Gastrocnemius medialis (tissue), 4 donors: ENCODE data around the gene COQ3. TPM values are rescaled to one million over a fixed set of nuclear protein-coding genes. Genes with fewer than 3 reads are reported as not detected.
"Not testable (repeated sequence)": the region's sequence is repeated elsewhere in the genome, so short reads cannot be mapped to it uniquely, and the experiment has no call there.

Source experiments
- ATAC-seq, 2 donors: fragments of 150-250 bp; one replicate each; pipeline ENCODE4 v1.9.1; 2016
- DNase-seq, 2 donors: peaks; one replicate each; pipeline ENCODE4 v3.0.0-alpha.2; 2019
- H3K27ac ChIP-seq, 4 donors: fragments of 200-600 bp; sonication (generic); 1 replicate in 1 of 4; 2 replicates in 3 of 4; pipeline ENCODE4 v1.5.1; 2016 to 2018; ENCODE audit warnings: mild to moderate bottlenecking in 2 of 4, moderate library complexity in 1 of 4
- H3K27me3 ChIP-seq, 3 donors: fragments of 200-600 bp; sonication (generic) in 2 of 3; 1 replicate in 1 of 3; 2 replicates in 2 of 3; pipeline versions ENCODE4 v1.5.1 to v1.6.0; 2016 to 2019; ENCODE audit warnings: mild to moderate bottlenecking in 1 of 3, moderate library complexity in 1 of 3
- H3K36me3 ChIP-seq, 2 donors: fragments of 200-600 bp; sonication (generic) in 1 of 2; one replicate each; pipeline ENCODE4 v1.5.1; 2017 to 2018
- H3K4me1 ChIP-seq, 2 donors: fragments of 200-600 bp; sonication (generic) in 1 of 2; one replicate each; pipeline ENCODE4 v1.5.1; 2016 to 2017; ENCODE audit warnings: mild to moderate bottlenecking in 2 of 2
- H3K4me3 ChIP-seq, 4 donors: fragments of 200-600 bp; sonication (generic) in 3 of 4; 1 replicate in 1 of 4; 2 replicates in 3 of 4; pipeline ENCODE4 v1.5.1; 2016 to 2019; ENCODE audit warnings: mild to moderate bottlenecking in 2 of 4
- H3K9me3 ChIP-seq, 3 donors: fragments of 200-600 bp; sonication (generic) in 2 of 3; 1 replicate in 1 of 3; 2 replicates in 2 of 3; pipeline ENCODE4 v1.5.1; 2016 to 2019
- POLR2A ChIP-seq, 2 donors: fragments of 450-650 bp; IDR thresholded peaks; one replicate each; pipeline ENCODE4 v1.6.1; 2017; ENCODE audit warnings: antibody characterized with exemption in 2 of 2, mild to moderate bottlenecking in 2 of 2, moderate library complexity in 2 of 2
- in situ Hi-C, 4 donors: fragments of 200-750 bp; cut with MboI; loops; one replicate each; pipeline versions ENCODE4 v1.15.0 to v1.8.0; 2017; ENCODE audit warnings: low sequenced_read_pairs in 4 of 4
- intact Hi-C: fragments of 100-400 bp; cut with DNase I; formaldehyde crosslinking; loops from one replicate; pipeline ENCODE4 v1.15.1; 2023; ENCODE audit warnings: low total_unique reads
- total RNA-seq, 4 donors: library from RNA; depleted of rRNA; stranded (reverse); fragments of >200 nt; gene quantifications; one replicate each; pipeline versions ENCODE4 v1.1.0 to v1.2.3, GENCODE V29; 2016
- TF ChIP-seq, protein P1 (sequence below), 5 experiments: fragments of 450-650 bp in 3 of 5; fragments of 200-600 bp in 2 of 5; sonication (generic) in 2 of 5; IDR thresholded peaks in 4 of 5; conservative IDR thresholded peaks in 1 of 5; 1 replicate in 4 of 5; 2 replicates in 1 of 5; pipeline ENCODE4 v1.5.1; 2016 to 2019; ENCODE audit warnings: antibody characterized with exemption in 5 of 5, mild to moderate bottlenecking in 3 of 5, moderate library complexity in 3 of 5

The COQ3 gene
- total RNA-seq, 4 donors from 2014 or later, result 4.2 to 11.4 (median 7.3) TPM

DNA sequence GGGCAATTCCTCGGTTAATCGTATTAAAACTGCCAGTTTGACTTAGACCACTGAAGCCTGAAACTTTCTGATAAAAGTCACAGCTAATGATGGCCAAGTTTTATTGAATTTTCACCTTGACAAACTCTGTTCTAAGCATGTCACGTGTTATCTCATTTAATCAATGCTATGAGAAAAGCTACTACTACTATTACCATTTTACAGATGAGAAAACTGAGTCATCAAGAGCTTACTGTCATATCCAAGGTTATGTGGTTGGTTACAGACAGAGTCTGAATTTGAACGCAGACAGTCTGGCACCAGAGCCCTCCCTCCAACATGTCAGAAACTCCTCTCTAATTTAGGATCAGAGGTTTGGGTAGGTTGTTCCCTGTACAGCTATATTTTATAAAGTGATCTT lies 48.8 kb downstream of the COQ3 start:
- H3K4me1 ChIP-seq, result peaks cover 0 to 5% of the 10 kb centered on the region in 2 donors
- no peaks in the 10 kb centered on the region for H3K36me3 ChIP-seq
- TF ChIP-seq, protein P1, sequence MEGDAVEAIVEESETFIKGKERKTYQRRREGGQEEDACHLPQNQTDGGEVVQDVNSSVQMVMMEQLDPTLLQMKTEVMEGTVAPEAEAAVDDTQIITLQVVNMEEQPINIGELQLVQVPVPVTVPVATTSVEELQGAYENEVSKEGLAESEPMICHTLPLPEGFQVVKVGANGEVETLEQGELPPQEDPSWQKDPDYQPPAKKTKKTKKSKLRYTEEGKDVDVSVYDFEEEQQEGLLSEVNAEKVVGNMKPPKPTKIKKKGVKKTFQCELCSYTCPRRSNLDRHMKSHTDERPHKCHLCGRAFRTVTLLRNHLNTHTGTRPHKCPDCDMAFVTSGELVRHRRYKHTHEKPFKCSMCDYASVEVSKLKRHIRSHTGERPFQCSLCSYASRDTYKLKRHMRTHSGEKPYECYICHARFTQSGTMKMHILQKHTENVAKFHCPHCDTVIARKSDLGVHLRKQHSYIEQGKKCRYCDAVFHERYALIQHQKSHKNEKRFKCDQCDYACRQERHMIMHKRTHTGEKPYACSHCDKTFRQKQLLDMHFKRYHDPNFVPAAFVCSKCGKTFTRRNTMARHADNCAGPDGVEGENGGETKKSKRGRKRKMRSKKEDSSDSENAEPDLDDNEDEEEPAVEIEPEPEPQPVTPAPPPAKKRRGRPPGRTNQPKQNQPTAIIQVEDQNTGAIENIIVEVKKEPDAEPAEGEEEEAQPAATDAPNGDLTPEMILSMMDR (IDR thresholded peaks at IDR 0.05 in 4 of 5, conservative IDR thresholded peaks at IDR 0.05 in 1 of 5), result no peak
- no peak for TF ChIP-seq POLR2A (IDR thresholded peaks at IDR 0.05)
- H3K27ac ChIP-seq, result no peak overlapping the region
- H3K27me3 ChIP-seq, result peaks cover 3 to 16% (median 15%) of the 10 kb centered on the region in 3 donors
- H3K4me3 ChIP-seq, result no peak overlapping the region
- no peak for ATAC-seq
- intact Hi-C loops, result no loop called here
- in situ Hi-C loops, result no loop called here
- DNase-seq, result no peak
- no peaks in the 10 kb centered on the region for H3K9me3 ChIP-seq

DNA sequence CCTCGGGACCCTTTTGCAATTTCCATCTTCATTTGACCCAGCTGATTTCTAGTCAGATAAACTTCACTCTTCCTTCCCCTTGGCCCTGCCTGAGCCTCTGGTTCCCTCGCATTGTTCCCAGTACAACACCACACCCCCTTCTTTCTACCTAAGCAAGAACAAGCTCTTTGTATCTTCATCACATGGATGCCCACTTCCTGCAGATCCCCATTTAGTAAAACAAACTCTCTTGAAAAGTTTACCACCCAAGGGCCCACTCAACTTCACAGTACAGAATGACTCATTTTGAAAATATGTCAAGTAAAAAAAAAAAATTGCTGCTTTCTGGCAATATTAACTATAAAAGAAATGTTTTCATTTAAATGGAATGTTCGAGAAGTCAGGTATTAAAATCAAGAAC lies 49.7 kb downstream of the COQ3 start:
- H3K27me3 ChIP-seq, result peaks cover 3 to 11% (median 10%) of the 10 kb centered on the region in 3 donors
- H3K36me3 ChIP-seq, result no peaks in the 10 kb centered on the region
- H3K4me3 ChIP-seq, result no peak overlapping the region
- H3K4me1 ChIP-seq, result peaks cover 0 to 5% of the 10 kb centered on the region in 2 donors
- ATAC-seq (no peak), DNase-seq (no peak)
- no peaks in the 10 kb centered on the region for H3K9me3 ChIP-seq
- TF ChIP-seq, protein P1 (IDR thresholded peaks at IDR 0.05 in 4 of 5, conservative IDR thresholded peaks at IDR 0.05 in 1 of 5), result no peak
- TF ChIP-seq POLR2A (IDR thresholded peaks at IDR 0.05), result no peak
- H3K27ac ChIP-seq, result no peak overlapping the region
- intact Hi-C loops, result no loop called here
- in situ Hi-C loops, result no loop called here

- no peak overlapping the region for H3K4me3 ChIP-seq
- no peak overlapping the region for H3K27ac ChIP-seq
- no peak for DNase-seq
- H3K27me3 ChIP-seq, result peaks cover 0 to 3% (median 0%) of the 10 kb centered on the region in 3 donors
- ATAC-seq, result no peak
- in situ Hi-C loops (no loop called here), intact Hi-C loops (no loop called here)
- H3K9me3 ChIP-seq, result no peaks in the 10 kb centered on the region
- TF ChIP-seq, protein P1 (IDR thresholded peaks at IDR 0.05 in 4 of 5, conservative IDR thresholded peaks at IDR 0.05 in 1 of 5), result no peak
- no peak for TF ChIP-seq POLR2A (IDR thresholded peaks at IDR 0.05)
- no peaks in the 10 kb centered on the region for H3K4me1 ChIP-seq
- no peaks in the 10 kb centered on the region for H3K36me3 ChIP-seq
Measured at GRCh38 chr6:99341862-99342455, 52.0 kb downstream of the COQ3 start.

DNA sequence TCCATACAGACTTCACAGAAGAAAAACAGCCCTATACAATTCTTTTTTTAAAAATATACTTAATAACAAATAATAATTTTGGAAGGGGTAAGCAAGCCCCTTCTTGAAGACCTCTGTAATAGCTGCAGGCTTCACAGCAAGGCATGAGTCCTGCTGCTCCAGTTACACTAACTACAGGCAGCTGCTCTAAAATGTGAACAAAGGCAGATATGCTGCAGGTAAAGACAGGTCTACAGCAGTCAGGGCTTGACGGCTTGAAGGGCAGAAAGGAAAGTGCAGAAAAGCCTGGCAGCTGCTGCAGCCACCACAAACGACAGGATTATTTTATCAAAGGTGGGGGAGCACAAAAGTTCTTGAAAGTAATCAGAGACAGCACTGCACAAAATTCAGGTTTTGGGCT lies 55.8 kb downstream of the COQ3 start:
- intact Hi-C loops, result no loop called here
- Histone ChIP-seq H3K4me1 (no peaks in the 10 kb centered on the region), H3K27ac (no peak overlapping the region)

DNA sequence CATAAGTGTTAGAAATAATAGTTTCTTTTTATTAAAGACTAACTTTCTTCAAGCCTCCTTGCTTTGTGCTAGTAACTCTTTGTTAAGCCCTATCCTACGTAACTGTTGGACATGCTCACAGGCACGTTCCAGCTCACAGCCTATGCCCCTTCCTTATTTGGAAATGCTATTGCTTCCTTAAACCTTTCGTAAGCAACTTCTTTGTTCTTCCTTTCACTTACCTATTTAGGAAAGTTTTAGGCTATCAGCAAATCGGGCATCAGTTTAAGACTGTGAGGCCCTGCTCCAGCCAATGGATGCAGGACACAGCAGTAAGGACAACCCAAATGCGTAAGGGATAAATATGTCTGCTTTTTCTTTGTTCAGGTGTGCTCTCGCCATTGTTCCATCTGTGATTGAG lies 58.7 kb downstream of the COQ3 start:
- in situ Hi-C loops, H3K4me1 ChIP-seq, ATAC-seq, H3K27ac ChIP-seq, H3K36me3 ChIP-seq, H3K27me3 ChIP-seq, DNase-seq, intact Hi-C loops, H3K4me3 ChIP-seq, H3K9me3 ChIP-seq: not testable (repeated sequence)

More for the DNA sequence above, 55.8 kb downstream of the COQ3 start:
- no peaks in the 10 kb centered on the region for H3K36me3 ChIP-seq
- TF ChIP-seq, protein P1 (IDR thresholded peaks at IDR 0.05 in 4 of 5, conservative IDR thresholded peaks at IDR 0.05 in 1 of 5), result no peak
- TF ChIP-seq POLR2A (IDR thresholded peaks at IDR 0.05), result no peak
- no peaks in the 10 kb centered on the region for H3K27me3 ChIP-seq
- ATAC-seq (no peak), DNase-seq (no peak)
- H3K9me3 ChIP-seq, result no peaks in the 10 kb centered on the region
- no peak overlapping the region for H3K4me3 ChIP-seq
- in situ Hi-C loops, result no loop called here
